HG02798 (cell line): ENCODE measurements around the gene PRMT6.
"Not testable (repeated sequence)": the region's sequence is repeated elsewhere in the genome, so short reads cannot be mapped to it uniquely, and the experiment has no call there.

Source experiments
- ATAC-seq: cut with Tn5 transposase; IDR thresholded peaks from one replicate; pipeline ENCODE4 v1.9.1; 2021; ENCODE audit warnings: mild to moderate bottlenecking; ENCODE audit not compliant: unreplicated experiment, poor library complexity

PRMT6 gene

DNA sequence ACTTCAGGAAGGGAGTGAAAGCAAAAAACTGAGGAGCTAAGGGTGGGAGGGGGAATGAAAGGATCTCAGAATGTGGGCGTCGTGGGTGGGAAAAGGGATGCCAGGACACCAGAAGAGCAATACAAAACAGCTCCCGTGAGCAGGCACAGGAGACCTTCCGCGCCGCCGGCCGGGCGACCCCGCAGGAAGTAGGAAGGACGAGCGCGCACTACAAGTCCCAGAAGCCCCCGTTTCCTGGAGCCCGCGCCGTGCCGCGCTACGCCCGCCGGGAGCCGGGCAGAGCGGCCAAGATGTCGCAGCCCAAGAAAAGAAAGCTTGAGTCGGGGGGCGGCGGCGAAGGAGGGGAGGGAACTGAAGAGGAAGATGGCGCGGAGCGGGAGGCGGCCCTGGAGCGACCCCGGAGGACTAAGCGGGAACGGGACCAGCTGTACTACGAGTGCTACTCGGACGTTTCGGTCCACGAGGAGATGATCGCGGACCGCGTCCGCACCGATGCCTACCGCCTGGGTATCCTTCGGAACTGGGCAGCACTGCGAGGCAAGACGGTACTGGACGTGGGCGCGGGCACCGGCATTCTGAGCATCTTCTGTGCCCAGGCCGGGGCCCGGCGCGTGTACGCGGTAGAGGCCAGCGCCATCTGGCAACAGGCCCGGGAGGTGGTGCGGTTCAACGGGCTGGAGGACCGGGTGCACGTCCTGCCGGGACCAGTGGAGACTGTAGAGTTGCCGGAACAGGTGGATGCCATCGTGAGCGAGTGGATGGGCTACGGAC lies at the start of gene PRMT6:
TSS of gene PRMT6 (plus strand) at position 249 of the 771 bp plus-strand sequence. CDS start at position 291, 42 bp downstream.
- ATAC-seq: peak; percentile 95

DNA sequence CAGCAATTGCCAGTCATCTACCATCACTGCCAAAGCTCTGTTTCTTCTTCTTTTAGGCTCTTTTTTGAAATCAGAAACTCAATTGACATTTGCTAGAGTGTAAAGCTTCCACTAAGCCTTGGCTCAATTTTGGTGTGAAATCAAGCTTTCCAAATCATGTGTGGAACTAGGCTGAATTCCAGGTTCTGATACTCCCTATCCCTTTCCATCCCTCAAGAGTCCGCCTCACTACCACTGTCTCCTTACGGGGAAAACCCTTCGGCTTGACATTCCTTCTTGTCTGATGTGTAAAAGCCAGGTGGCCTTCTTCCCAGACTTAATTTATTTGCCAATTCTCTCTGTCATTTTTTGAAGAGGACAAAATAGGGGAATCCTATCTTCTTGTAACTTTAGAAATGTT lies 47.2 kb upstream of the PRMT6 start:
- ATAC-seq: no peak

DNA sequence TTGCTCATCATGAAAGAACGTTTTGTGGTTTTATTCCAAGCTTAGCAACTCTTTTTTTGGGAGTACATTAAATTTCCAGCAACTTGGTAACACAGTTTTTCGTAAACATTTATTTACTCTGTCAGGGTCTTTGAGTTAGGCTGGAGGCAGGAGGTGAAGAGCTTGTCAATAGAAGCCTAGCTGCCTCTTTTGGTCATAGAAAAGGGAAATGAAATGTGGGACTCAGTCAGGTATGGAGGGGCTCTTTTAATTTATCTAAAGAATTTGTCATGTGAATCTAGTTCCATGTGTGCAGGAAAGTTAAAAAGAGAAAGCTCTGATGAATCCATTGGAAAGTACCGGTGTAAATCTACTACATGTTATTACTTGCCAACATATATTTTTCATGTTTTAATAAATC lies 45.9 kb upstream of the PRMT6 start:
- no peak for ATAC-seq

DNA sequence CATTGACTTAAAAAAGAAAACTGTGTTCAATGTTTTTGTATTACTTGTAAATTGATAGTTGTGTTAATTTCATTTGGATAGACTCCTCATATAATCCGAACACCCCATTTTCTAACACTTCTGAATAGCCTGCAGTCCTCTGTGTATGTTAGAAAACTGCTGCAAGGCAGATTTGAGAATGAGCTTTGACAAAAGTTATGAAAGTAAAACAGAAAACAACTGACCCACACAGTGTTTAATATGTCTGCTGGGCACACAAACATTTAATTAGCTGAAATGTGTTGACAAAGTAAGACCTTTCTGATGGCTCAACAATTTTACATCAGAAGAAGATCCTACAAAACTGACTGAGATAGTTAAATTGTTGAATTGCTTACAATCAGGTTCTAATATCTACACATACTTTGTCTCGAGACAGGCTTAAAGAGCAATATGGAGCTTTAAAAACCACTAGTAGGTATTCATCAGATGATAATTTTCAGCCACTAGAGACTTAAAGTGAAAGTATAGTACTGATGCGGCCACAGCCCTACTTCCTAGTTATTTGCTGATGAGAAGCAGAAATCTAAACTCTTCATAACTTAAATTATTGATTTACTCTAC lies 40.0 kb upstream of the PRMT6 start:
- peak; percentile 85 for ATAC-seq

DNA sequence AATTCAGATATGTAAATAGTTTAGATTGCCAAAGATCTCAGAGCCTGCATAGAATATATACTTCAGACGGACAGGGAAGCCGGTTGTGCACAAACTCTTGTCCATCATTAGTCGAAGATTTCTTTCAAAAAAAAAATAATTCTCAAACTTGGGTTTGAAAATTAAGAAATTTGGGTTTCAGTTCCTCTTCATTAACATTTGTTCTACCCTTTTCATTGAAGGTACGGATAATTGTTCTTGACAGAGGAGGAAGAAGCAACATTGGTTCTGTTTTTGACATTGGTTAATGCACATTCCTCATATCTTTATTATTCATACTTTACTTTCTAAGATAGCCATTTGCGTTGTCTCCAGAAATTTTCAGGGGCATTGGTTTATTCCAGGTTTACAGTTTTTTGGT lies 38.0 kb upstream of the PRMT6 start:
- no peak for ATAC-seq

DNA sequence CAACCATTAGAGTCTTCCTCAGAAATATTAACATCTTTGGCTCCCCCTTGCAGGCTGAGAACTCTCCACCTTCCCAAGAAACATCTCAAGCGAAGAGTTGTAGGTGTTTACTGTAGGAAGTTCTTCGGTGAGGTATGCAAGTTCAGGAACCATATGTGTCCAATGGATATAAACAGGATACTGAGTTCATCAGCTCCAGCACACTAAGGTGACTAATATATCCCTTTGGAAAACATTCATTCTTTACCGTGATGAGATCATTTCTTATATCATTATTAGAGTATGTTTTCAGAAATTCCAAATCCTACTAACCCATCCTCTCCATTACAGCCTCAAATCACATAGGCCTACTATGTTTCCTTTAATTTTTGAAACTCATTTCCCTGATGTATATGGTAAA lies 37.3 kb upstream of the PRMT6 start:
- no peak for ATAC-seq

DNA sequence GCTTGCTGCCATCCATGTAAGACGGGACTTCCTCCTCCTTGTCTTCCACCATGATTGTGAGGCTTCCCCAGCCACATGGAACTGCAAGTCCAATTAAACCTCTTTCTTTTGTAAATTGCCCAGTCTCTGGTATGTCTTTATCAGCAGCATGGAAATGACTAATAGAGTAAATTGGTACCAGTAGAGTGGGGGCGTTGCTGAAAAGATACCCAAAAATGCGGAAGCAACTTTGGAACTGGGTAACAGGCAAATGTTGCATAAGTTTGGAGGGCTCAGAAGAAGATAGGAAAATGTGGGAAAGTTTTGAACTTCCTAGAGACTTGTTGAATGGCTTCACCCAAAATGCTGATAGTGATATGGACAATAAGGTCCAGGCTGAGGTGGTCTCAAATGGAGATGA lies 17.6 kb upstream of the PRMT6 start:
- not testable (repeated sequence) for ATAC-seq

DNA sequence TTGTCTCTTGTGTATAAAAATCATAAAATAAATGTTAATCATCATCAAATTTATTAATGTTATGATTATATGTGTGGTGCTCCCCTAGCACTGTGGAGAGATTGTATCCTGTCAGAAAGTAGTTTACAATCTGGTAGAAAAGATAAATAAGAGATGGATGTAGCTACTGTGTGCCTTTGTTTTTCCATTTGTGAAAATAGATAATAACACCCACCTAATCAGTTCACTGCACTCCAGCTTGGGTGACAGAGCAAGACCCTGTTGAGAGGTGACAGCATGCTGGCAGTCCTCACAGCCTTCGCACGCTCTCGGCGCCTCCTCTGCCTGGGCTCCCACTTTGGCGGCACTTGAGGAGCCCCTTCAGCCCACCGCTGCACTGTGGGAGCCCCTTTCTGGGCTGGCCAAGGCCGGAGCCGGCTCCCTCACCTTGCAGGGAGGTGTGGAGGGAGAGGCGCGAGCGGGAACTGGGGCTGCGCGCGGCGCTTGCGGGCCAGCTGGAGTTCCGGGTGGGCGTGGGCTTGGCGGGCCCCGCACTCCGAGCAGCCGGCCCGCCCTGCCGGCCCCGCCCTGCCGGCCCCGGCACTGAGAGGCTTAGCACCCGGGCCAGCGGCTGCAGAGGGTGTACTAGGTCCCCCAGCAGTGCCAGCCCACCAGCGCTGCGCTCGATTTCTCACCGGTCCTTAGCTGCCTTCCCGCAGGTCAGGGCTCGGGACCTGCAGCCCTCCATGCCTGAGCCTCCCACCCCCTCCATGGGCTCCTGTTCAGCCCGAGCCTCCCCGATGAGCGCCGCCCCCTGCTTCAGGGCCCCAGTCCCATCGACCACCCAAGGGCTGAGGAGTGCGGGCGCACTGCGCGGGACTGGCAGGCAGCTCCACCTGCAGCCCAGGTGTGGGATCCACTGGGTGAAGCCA lies 11.9 kb upstream of the PRMT6 start:
- not testable (repeated sequence) for ATAC-seq

DNA sequence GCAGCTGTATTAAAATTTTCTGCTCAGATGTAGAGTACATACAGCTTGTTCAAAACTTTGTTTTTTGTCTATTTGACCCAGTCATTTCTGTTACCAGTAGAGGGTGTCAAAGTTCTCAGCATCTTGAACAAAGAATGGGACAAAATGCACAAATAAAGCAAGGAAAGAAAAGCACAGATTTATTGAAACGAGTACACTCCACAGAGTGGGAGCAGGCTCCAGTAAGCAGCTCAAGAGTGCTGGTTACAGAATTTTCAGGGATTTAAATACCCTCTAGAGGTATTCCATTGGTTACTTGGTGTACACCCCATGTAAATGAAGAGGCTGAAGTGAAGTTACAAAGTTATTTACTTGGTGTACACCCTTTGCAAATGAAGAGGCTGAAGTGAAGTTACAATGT lies 8.9 kb upstream of the PRMT6 start:
- no peak for ATAC-seq

DNA sequence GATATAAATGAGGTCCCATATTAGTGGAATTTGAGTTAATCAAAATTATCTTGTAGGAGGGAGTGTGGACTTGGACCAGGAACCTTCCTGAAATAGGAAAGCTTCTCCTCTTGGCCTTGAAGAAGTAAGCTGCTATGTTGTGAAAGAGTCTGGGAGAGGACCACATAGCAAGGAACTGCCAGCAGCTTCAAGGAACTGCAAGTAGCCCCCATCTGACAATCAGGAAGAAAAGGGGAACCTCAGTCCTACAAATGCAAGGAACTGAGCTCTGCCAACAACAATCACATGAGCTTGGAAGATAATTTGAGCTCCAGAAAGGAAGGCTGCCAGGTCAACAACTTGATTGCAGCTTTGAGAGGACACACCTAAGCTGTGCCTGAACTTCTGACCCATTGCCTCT lies 8.2 kb upstream of the PRMT6 start:
- no peak for ATAC-seq

DNA sequence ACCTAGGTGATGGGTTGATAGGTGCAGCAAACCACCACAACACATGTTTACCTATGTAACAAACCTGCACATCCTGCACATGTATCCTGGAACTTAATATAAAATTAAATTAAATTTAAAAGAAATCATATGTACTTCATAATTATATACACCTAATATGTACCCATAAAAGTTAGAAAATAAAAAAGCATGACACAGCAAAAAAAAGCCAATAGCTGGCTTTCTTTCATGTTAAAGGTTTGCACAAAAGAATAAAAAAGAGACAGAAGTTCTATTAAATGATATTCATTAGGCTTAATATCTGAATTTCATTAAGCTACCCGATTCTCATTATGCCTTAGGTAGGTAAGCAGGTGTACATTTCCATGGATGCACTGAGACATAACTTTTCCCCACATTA lies 5.2 kb upstream of the PRMT6 start:
- no peak for ATAC-seq

DNA sequence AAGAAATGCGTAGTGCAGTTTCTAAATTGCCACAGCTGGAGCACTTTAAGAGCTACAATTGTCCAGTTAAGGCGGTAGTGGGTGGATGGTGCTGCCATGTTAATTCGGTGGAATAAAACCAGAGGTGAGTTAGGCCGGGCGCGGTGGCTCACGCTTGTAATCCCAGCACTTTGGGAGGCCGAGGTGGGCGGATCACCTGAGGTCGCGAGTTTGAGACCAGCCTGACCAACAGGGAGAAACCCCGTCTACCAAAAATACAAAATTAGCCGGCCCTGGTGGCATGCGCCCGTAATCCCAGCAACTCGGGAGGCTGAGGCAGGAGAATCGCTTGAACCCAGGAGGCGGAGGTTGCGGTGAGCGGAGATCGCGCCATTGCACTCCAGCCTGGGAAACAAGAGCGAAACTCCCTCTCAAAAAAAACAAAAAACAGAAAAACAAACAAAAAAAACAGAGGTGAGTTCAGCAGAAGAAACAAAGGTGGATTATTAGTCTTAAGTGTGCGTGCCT lies 502 bp upstream of the PRMT6 start:
- not testable (repeated sequence) for ATAC-seq

DNA sequence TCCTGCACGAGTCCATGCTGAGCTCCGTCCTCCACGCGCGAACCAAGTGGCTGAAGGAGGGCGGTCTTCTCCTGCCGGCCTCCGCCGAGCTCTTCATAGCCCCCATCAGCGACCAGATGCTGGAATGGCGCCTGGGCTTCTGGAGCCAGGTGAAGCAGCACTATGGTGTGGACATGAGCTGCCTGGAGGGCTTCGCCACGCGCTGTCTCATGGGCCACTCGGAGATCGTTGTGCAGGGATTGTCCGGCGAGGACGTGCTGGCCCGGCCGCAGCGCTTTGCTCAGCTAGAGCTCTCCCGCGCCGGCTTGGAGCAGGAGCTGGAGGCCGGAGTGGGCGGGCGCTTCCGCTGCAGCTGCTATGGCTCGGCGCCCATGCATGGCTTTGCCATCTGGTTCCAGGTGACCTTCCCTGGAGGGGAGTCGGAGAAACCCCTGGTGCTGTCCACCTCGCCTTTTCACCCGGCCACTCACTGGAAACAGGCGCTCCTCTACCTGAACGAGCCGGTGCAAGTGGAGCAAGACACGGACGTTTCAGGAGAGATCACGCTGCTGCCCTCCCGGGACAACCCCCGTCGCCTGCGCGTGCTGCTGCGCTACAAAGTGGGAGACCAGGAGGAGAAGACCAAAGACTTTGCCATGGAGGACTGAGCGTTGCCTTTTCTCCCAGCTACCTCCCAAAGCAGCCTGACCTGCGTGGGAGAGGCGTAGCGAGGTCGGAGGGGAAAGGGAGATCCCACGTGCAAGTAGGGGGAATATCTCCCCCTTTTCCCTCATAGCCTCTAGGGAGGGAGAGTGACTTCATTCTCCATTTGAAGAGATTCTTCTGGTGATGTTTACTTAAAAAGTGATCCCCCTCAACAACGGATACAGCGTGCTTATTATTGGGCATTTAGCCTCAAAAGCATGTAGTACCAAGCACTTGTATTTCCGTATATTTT lies 991 bp downstream of the PRMT6 start:
- ATAC-seq: peak; percentile 69

DNA sequence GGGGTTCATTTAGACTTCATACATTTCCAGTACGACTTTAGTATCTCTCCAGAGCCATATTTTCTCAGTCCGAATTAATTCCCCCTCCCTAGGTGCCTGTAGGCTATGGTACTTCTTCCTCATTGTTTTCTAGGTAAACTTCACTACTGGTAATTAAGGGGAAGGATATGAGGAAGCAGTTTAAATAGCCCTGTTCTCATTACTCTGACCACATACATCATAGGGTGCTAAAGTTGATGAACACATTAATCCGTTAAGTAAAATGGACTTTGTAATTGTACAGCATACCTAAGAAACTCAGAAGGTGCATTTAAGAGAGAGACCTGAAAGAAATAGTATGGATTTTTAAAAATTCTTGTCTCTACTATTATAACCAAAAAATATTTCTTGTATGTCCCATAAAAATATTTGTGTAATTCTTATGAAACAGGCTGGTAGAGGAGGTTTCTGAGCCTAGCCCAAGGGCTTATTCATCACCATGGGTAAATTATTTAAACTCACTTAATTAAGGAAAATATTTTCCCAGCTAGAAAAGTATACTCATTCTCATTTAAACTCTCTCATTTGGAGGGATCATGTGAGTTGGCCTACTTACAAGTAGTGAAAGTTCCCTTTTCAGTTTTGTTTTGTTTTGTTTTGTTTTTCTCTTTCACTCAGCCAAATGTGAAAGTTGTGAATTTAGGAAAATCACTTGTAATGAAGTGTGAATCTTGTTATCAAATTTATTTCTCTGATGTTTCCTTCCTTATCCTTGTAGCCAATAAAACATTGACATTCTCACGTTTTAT lies 2.0 kb downstream of the PRMT6 start:
- no peak for ATAC-seq

DNA sequence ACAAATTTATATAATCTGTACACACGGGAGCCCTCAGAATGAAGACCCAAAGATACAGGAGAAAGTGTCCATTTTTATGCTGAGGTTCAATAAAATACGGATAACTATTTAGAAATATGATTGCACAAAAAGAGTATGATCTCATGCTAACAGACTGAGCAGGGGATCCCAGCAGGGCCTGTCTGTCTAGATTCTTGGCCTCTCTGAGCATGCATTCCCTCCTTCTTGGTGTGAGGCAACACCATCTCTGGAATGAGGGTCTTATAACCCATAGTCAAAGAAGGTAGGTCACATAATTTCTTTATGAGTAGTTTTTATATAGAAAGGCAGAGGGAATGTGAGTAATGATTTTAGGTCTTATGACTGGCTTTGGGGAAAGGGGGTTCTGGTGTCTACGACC lies 5.4 kb downstream of the PRMT6 start:
- ATAC-seq: no peak

DNA sequence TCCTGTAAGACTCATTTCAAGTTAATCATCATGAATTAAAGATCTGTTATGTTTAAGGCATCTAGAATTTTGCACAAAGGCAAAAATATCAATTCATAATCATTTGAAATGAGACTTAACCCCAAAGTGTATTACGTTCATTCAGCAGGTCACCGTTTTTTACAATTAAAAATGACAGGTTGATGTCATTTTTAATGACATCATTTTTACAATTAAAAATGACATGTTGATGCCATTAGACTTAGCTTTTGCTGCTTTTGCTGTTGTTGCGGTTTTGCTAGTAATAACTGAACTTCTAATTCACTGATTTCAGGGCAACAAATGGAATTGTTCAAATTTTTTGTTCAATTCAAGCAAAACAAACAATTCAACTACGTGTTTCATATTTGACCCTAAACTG lies 17.0 kb downstream of the PRMT6 start:
- ATAC-seq: no peak

DNA sequence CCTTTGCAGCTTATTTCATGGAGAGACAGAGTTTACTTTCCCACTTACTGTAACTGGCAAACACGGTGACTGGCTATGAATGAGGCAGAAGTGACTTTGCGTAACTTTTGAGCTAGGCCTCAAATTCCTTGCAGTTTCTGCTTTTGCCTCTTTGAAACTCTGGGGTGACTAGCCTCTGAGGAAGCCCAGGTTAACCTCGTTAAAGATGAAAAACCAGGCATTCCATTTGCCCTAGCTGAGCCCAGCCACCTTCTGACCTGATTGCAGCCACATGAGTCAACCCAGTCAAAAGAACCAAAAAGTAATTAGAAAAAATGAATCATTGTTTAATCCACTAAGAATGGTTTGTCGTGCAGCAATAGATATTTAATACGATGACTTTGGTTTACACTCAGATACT lies 20.4 kb downstream of the PRMT6 start:
- ATAC-seq: no peak

DNA sequence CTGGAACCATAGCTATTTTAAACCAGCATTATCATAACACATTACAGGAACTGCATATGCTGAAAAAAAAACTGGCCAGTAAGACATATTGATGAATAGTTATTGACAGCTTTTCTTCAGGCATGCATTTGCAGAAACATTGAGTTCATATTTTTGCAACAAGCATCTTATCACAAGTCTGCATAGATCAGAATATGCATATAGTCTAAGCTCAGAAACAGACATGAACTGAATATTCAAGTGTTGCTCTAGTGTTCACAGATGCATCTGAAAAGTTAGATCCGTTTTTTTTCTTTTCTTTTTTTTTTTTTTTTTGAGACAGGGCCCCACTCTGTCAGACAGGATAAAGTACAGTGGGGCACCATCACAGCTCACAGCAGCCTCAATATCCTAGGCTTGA lies 22.8 kb downstream of the PRMT6 start:
- no peak for ATAC-seq

DNA sequence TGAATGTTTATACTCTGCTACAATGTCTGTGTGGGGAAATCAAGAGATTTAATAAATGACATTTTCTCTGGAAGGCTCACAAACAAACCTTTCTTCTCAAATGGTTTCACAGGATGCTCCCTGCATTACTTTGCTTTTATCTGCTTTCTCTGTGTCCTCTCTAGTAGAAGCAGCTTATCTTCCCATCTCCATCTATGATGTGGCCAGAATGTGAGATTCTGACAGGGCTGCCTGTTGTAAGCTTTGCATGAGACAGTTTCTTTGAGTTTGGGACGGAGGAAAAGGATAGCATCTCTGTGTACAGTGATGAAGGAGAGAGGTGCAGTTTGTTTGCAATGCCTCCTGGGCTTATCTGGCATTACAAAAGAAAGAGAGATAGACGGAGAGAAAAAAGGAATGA lies 24.6 kb downstream of the PRMT6 start:
- ATAC-seq: no peak
